Measurements from ENCODE around the gene INPP5B.

Gene INPP5B

DNA sequence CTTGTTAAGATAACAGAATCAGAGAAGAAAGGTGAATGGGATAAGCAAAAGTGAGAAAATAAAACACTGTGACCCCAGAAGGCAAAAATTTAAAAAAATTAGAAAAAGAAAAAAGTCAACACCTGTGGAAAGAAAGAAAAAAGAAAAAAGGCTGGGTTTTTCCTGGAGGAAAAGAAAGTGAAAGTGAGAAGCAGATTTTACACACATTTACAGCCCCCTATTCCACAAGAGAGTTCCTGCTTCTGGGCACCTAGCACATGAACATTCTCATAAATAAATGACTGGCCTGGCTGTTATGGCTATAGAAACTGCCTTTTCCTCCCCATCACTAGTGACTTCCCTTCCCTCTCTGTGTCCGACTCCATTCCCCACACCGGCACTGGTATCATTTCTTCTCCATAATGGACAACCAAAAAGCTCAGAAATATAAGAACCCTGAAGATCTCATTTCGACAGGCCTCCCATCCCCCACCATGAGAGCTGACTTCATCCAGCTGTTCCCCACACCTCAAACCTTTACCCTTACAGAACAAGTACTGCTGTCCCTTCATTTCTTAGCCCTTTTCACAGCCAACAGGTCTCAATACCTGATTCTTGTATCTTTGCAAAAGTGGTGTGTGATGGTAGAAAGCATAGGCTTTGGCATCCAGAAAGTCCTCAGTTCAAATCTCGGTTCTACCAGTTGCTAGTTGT is 100.1 kb downstream of the INPP5B start:
- Histone ChIP-seq H3K4me1 (peaks cover 26% of the 10 kb centered on the region), H4K20me1 (peaks cover 74% of the 10 kb centered on the region), H3K9ac (0 out of 2 replicates have a peak overlapping the region, but pooled peaks have one; percentile 43), H3K4me3 (no peak overlapping the region), H3K27ac (peak overlapping the region; percentile 32; the same call in 1 of the 2 replicates), H3K27me3 (no peaks in the 10 kb centered on the region), H3K36me3 (peaks cover 73% of the 10 kb centered on the region), H3K9me3 (no peaks in the 10 kb centered on the region), H3K4me2 (peak overlapping the region; percentile 66)
- no peak for TF ChIP-seq Cebpa-rat (IDR thresholded peaks at IDR 0.05)

DNA sequence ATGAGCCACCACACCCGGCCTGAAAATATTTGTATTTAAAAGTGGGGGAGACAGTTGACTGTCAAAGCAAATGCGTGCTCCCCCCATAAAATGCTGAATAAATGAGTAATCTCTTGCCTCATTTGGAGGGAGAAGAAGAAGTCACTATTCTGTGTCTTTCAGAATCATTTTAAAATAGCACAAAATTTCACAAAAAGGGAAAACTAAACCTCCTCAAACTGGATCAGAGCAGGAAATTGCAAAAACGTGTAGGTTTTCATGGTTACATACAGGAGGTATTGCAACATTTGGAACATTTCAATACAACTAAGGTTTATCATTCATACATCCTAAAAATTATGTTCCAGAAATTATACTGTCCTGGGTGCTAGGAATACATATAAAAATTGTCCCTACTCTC is 101.1 kb downstream of the INPP5B start:
- no peaks in the 10 kb centered on the region for H3K27me3 ChIP-seq
- H3K4me1 ChIP-seq = peaks cover 16% of the 10 kb centered on the region
- H3K9me3 ChIP-seq = no peaks in the 10 kb centered on the region

DNA sequence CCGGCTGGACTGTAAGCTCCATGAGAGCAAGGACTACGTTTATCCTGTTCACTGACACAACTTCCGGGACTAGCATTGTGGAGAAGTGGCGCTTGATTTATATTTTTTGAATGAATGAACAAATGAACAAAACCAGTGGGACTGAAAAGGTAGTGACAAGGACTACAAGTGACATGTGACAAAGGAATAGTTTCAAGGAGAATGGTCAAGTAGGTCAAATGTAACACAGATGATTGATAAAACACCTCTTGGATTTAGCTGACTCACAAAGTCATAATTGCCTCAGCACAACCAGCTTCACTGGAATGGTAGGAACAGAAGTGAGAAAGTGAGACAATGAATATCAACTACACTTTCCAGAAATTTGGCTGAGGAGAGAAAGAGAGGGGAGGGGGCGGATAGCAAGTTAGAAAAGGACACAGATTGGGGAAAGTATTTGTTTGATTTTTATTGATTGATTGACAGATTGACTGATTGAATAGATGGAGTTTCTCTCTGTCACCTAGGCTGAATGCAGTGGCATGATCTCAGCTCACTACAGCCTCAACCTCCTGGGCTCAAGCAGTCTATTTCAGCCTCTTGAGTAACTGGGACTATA is 101.7 kb downstream of the INPP5B start:
- Histone ChIP-seq H3K27ac (no peak overlapping the region), H3K9me3 (no peaks in the 10 kb centered on the region), H3K9ac (no peak overlapping the region), H3K4me1 (peaks cover 16% of the 10 kb centered on the region), H3K4me2 (no peak overlapping the region), H3K27me3 (no peaks in the 10 kb centered on the region), H4K20me1 (peaks cover 72% of the 10 kb centered on the region), H3K4me3 (no peak overlapping the region), H3K36me3 (peaks cover 83% of the 10 kb centered on the region)
- TF ChIP-seq Cebpa-rat (IDR thresholded peaks at IDR 0.05) = no peak

More for the DNA sequence above, 101.1 kb downstream of the INPP5B start:
- Histone ChIP-seq H3K27ac (no peak overlapping the region), H3K4me2 (no peak overlapping the region), H3K36me3 (peaks cover 83% of the 10 kb centered on the region), H3K9ac (no peak overlapping the region), H3K4me3 (no peak overlapping the region), H4K20me1 (peaks cover 72% of the 10 kb centered on the region)
- TF ChIP-seq Cebpa-rat (IDR thresholded peaks at IDR 0.05) = no peak

DNA sequence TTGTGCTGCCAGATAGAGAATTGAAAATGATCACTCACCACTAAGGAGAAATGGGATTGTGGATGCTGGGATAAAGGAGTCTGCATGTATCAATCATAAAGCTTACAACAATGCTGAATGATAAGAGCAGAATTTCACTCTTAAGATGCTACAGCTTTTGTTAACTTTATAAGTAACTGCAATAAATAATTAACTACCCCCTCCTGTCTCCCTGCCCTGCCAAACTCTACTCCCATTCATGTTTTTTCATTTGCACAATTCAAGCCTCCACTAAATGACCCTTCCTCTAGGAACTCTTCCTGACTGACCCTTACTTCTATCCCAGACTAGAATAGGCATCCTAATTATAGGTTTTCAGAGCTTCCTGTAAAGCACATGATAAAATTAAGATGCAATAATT is 102.3 kb downstream of the INPP5B start:
- H3K9me3 ChIP-seq = no peaks in the 10 kb centered on the region
- H3K36me3 ChIP-seq = peaks cover 83% of the 10 kb centered on the region
- no peaks in the 10 kb centered on the region for H3K27me3 ChIP-seq
- peaks cover 16% of the 10 kb centered on the region for H3K4me1 ChIP-seq
- H3K27ac ChIP-seq = no peak overlapping the region
- peaks cover 72% of the 10 kb centered on the region for H4K20me1 ChIP-seq
- no peak overlapping the region for H3K4me2 ChIP-seq
- H3K4me3 ChIP-seq = no peak overlapping the region
- no peak for TF ChIP-seq Cebpa-rat (IDR thresholded peaks at IDR 0.05)
- no peak overlapping the region for H3K9ac ChIP-seq

DNA sequence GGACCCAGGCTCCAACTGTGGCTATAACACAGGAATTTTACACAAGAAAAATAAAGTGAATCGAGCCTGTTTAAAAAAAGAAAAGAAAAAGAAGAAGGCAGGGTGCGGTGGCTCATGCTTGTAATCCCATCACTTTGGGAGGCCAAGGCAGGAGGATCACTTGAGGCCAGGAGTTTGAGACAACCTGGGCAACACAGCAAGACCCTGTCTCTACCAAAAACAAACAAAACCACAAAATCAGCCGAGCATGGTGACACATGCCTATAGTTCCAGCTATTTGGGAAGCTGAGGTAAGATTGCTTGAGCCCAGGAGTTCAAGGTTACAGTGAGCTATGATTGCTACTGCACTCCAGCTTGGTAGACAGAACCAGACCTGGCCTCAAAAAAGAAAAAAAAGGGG is 105.2 kb downstream of the INPP5B start:
- Histone ChIP-seq H3K4me3 (no peak overlapping the region), H3K4me2 (no peak overlapping the region), H3K9ac (no peak overlapping the region), H3K27ac (no peak overlapping the region), H3K4me1 (peaks cover 6% of the 10 kb centered on the region), H3K36me3 (peaks cover 89% of the 10 kb centered on the region), H3K27me3 (no peaks in the 10 kb centered on the region), H4K20me1 (peaks cover 47% of the 10 kb centered on the region), H3K9me3 (no peaks in the 10 kb centered on the region)
- TF ChIP-seq Cebpa-rat (IDR thresholded peaks at IDR 0.05) = no peak

DNA sequence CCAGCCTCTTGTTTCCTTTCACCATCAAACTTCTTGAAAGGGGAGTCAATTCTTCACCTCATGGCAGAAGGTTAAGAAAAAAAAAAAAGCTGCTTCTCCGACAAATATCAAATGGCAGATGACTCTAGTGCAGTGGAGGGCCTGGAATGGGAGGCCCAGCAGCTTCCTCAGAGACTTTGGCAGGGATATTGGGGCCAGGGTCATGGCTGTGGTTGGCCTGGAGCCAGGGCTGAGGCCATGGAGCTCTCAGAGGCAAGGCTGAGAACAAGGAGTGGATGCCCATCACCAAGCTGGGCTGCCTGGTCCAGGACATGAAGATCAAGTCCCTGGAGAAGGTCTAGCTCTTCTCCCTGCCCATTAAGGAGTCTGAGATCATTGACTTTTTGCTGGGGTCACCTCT is 106.1 kb downstream of the INPP5B start:
- no peak for TF ChIP-seq Cebpa-rat (IDR thresholded peaks at IDR 0.05)
- no peak overlapping the region for H3K27ac ChIP-seq
- H3K4me2 ChIP-seq = no peak overlapping the region
- no peak overlapping the region for H3K9ac ChIP-seq
- H3K27me3 ChIP-seq = no peaks in the 10 kb centered on the region
- H4K20me1 ChIP-seq = peaks cover 46% of the 10 kb centered on the region
- H3K4me3 ChIP-seq = no peak overlapping the region
- peaks cover 94% of the 10 kb centered on the region for H3K36me3 ChIP-seq
- H3K4me1 ChIP-seq = no peaks in the 10 kb centered on the region
- H3K9me3 ChIP-seq = no peaks in the 10 kb centered on the region

DNA sequence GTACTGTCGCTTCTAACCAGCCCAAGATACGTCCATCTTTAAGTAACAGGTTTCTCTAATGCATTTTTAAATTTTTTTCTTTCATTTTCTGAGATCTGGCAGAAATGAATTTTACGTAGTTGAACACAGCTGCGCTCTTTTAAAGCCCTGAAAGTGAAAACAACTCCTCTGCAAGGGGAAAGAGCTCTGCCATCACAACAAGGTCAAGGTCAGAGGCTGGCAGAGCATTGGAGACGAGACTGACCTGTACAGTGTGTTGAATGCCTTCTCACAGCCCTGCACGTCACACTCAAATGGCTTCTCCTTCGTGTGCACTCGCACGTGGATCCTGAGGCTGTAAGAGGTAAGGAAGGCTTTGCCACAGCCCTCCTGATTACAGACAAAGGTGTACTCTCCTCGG is 107.2 kb downstream of the INPP5B start:
- H3K9me3 ChIP-seq = no peaks in the 10 kb centered on the region
- H3K4me2 ChIP-seq = no peak overlapping the region
- no peak overlapping the region for H3K4me3 ChIP-seq
- no peak overlapping the region for H3K9ac ChIP-seq
- no peak overlapping the region for H3K27ac ChIP-seq
- no peak for TF ChIP-seq Cebpa-rat (IDR thresholded peaks at IDR 0.05)
- H3K4me1 ChIP-seq = no peaks in the 10 kb centered on the region
- peaks cover 42% of the 10 kb centered on the region for H4K20me1 ChIP-seq
- peaks cover 94% of the 10 kb centered on the region for H3K36me3 ChIP-seq
- no peaks in the 10 kb centered on the region for H3K27me3 ChIP-seq

DNA sequence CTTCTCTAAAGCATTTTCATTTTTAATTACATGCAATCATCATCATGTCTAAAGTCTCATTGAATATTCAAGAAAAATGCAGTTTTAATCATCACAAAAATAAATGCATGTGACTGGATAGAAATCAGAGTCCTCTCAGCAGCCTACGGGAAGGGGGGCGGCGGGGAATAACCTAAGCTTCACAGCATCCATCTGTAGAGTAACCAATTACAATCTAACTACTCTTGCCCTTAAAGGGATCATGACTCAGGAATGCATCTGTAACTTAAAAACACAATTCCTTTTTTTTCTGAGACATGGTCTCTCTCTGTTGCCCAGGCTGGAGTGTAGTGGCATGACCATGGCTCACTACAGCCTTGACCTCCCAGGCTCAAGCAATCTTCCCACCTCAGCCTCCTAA is 110.1 kb downstream of the INPP5B start:
- Histone ChIP-seq H3K27ac (no peak overlapping the region), H3K27me3 (no peaks in the 10 kb centered on the region), H3K36me3 (peaks cover 95% of the 10 kb centered on the region), H4K20me1 (peaks cover 22% of the 10 kb centered on the region), H3K9ac (no peak overlapping the region), H3K9me3 (no peaks in the 10 kb centered on the region), H3K4me2 (no peak overlapping the region), H3K4me1 (no peaks in the 10 kb centered on the region), H3K4me3 (no peak overlapping the region)
- TF ChIP-seq Cebpa-rat (IDR thresholded peaks at IDR 0.05) = no peak

DNA sequence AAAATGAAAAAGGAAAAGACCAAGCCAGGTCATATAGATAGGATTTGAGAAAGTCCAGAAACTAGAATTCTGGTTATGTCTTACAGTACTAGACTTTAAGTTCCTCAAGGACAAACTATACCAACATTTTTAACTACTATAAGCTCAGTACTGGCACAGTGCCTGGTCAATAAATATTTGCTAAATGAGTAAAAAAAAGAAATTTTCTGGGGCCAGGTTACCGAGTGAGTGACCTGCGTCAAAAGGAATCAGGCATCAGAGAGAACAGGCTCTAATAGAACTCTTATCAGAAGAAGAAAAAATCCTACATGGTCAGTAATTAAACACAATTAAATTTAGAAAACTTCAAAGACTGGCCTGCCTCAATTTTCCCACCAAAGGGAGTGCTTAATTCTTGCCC is 115.0 kb downstream of the INPP5B start:
- peaks cover 90% of the 10 kb centered on the region for H3K36me3 ChIP-seq
- no peaks in the 10 kb centered on the region for H3K9me3 ChIP-seq

DNA sequence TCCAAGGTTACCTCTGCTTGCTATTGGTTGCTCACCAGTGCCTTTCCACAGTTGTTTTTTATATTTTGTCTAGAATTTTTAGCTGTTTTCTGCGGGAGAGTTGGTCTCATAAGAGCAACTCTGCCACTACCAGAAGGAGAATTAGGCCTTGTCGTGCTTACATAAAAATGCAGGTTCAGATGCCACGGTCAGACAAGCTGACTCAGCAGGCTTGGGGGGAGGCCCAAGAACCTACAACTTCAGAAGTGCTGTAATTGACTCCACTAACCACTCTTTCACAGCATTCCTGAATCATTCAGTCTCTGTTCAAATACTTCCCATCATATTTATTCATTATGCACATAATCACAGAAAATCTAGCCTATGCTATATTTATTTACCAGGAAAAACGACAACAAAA is 115.7 kb downstream of the INPP5B start:
- H3K36me3 ChIP-seq = peaks cover 91% of the 10 kb centered on the region
- no peaks in the 10 kb centered on the region for H3K27me3 ChIP-seq
- no peak overlapping the region for H3K9ac ChIP-seq
- no peak overlapping the region for H3K4me3 ChIP-seq
- H3K9me3 ChIP-seq = no peaks in the 10 kb centered on the region
- no peaks in the 10 kb centered on the region for H4K20me1 ChIP-seq
- TF ChIP-seq Cebpa-rat (IDR thresholded peaks at IDR 0.05) = no peak
- no peaks in the 10 kb centered on the region for H3K4me1 ChIP-seq
- no peak overlapping the region for H3K4me2 ChIP-seq
- H3K27ac ChIP-seq = no peak overlapping the region

More for the DNA sequence above, 115.0 kb downstream of the INPP5B start:
- H3K4me1 ChIP-seq = no peaks in the 10 kb centered on the region
- H4K20me1 ChIP-seq = no peaks in the 10 kb centered on the region
- no peaks in the 10 kb centered on the region for H3K27me3 ChIP-seq
- no peak overlapping the region for H3K27ac ChIP-seq
- no peak overlapping the region for H3K4me3 ChIP-seq
- no peak overlapping the region for H3K9ac ChIP-seq
- no peak for TF ChIP-seq Cebpa-rat (IDR thresholded peaks at IDR 0.05)
- H3K4me2 ChIP-seq = no peak overlapping the region
